Activated gamma-delta T cell (primary cell): ENCODE results near the gene CTSZ.

Experiments used
- DNase-seq: peaks from one replicate; lab custom pipeline; 2025; lab: John Stamatoyannopoulos, UW

The CTSZ gene

DNA sequence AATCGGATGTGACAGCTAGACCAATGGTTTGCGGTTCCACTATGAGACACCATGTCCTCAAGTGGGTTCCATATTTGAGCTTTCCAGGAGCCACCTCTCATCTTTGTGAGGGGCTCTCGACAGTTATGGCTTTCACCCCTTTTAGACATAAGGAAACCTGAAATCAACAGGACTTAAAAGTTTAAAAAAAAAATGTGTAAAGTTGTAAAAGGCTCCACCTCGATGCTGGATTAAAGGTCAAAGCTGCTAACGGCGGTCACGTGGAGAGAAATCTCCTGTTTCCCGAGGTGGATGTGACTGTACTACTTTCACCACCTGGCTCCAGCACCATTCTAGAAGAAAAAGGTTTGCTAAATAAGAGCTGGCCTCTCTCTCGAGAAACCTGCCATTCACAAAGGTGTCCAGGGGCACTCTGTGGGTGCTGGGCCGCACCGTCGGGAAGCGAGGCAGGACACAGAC, 24.5 kb upstream of the CTSZ start:
- no peak for DNase-seq

GRCh38 chr20:59030911-59031563, 24.0 kb upstream of the CTSZ start:
- no peak for DNase-seq

DNA sequence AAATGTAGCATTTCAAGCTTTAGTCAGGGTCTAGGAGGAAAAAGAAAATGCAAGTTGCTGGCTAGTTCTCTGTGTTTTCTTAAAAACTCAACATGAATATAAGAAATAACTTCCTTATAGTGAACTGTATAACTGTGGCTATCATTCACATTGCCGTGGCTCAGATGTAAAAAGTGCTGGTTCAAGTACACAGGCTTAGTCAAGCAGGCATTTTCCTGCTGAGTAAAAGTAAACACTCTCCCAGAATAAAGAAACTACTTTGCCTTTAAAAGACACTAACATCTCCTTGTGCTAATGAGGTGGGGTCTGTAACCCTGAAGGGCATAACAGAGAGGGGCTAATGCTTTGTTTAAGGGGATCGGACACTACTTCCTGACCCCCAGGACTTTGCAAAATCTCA, 21.8 kb upstream of the CTSZ start:
- no peak for DNase-seq

GRCh38 chr20:59027741-59028320, 20.8 kb upstream of the CTSZ start:
- DNase-seq, result no peak

- no peak for DNase-seq
Observed at GRCh38 chr20:59026904-59027740, 20.1 kb upstream of the CTSZ start.

- no peak for DNase-seq
Observed at GRCh38 chr20:59025511-59025910, 18.5 kb upstream of the CTSZ start.

DNA sequence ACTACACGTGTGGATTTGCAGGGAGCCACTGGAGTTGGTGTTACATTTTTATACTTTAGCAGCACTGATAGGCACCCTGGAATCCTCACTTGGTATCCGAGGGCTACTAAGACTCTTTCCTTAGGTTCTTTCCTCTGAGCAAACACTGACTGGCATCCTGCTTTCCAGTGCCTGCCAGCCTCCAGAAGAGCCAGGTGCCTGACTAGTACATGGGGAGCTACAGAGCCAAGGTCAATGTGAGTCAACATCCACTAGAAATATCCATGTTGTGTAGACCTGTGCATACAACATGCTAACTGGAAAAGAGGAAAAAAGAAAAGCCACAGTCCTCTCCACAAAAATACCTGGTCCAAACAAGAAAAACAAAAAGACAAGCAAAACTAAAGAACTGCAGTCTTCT, 18.0 kb upstream of the CTSZ start:
- no peak for DNase-seq

GRCh38 chr20:59024111-59024530, 17.1 kb upstream of the CTSZ start:
- DNase-seq, result no peak

DNA sequence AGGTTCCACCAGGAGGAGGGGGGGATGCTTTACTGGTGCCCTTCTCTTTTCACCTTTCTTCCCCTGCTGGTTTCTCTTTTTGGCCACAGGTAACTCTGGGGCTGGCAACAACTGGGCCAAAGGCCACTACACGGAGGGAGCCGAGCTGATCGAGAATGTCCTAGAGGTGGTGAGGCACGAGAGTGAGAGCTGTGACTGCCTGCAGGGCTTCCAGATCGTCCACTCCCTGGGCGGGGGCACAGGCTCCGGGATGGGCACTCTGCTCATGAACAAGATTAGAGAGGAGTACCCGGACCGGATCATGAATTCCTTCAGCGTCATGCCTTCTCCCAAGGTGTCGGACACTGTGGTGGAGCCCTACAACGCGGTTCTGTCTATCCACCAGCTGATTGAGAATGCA, 16.6 kb upstream of the CTSZ start:
- no peak for DNase-seq

DNA sequence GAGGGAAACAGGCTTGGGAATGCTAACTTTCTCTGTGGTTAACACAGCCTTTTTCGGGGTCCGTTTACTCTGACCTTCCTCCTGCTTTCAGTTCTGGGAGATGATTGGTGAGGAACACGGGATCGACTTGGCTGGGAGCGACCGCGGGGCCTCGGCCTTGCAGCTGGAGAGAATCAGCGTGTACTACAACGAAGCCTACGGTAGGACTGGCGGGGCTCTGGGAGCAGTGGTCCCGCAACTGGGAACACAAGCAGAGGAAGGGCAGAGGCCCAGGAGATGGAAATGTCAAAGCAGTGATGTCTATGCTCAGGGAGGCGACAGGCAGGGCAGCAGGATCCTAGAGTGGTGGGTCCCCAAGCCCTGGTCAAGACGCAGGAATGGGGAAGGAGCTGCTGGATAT, 15.7 kb upstream of the CTSZ start:
- DNase-seq, result no peak

DNA sequence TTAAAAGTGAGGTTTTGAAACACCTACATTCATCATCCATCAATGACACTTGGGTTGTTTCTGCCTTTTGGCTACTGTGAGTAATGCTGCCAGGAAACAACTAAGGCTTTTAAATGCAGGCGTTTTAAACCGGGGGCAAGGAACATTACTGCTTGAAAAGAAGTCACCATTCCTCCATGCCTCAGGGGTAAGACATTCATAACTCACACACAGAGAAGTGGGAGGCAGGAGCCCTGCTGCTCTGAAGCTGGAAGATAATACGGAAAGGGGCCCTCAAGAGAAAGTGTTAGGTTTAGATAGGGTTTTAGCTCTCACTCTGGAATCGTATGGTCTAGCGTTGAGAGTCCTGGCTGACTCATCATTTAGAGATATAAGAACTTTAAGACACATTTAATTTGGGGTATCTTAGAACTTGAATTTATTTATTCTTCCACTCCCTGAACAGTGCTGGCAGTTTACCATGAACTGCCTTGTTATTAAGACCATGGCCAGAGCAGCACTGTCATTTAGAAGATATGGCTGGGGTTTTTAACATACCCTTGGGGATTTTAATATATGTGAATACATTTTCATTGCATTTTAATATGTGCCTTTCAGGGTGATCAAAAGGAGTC, 14.0 kb upstream of the CTSZ start:
- DNase-seq, result no peak

DNA sequence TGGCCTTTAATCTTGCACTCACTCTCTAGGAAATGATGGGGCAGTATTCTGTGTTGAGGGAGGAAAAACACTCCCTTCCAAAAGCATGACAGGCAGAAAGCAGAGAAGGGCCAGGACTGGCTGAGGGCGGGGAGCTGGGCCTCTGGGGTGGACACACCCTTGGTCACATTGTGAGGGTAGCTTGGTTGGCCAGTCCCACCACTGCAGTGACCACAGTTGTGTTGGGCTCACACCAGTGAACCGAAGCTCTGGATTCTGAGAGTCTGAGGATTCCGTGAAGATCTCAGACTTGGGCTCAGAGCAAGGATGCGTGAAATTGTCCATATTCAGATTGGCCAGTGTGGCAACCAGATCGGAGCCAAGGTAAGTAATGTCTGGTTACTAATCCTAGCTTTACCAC, 12.2 kb upstream of the CTSZ start, which contains the start of gene TUBB1:
Gene TUBB1 (plus strand): TSS at position 213 of the 400 bp plus-strand sequence. CDS start 94 bp downstream, at position 307.
- no peak for DNase-seq

GRCh38 chr20:59018817-59019216, 11.8 kb upstream of the CTSZ start:
- DNase-seq, result no peak

GRCh38 chr20:59017493-59018231, 10.6 kb upstream of the CTSZ start:
- DNase-seq, result no peak

DNA sequence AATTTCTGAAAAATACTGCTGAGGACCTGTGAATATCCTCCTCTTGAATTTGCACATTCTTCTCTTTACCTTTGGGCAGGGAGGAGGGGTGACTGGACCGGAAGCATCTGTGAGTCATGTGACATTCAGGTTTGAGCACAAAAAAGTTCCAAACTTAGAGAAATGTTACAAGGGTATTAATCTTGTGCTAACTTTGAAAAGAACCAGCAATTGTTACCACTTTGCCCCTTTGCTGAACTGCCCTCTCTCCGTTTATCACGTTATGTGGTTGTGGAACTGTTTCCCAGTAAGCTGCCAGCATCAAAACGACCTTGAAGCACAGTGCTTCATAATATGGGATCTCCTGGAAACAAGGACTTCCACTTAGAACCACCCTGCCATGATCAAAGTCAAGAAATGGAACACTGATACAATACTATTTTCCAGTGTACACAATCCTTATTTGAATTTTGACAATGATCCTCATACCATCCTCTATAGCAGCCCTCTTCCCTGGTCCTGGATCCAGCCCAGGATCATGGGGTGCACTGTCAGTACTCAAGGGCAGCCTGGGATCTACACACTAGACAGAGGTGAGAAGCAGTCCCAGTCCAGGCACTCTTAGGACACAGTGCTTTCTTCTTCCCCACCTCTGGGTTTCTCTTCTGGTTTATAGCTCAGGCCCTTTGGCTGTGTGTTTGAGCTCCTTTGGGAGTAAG, 9.9 kb upstream of the CTSZ start:
- no peak for DNase-seq

- no peak for DNase-seq
Observed at GRCh38 chr20:59015812-59016711, 9.0 kb upstream of the CTSZ start.

DNA sequence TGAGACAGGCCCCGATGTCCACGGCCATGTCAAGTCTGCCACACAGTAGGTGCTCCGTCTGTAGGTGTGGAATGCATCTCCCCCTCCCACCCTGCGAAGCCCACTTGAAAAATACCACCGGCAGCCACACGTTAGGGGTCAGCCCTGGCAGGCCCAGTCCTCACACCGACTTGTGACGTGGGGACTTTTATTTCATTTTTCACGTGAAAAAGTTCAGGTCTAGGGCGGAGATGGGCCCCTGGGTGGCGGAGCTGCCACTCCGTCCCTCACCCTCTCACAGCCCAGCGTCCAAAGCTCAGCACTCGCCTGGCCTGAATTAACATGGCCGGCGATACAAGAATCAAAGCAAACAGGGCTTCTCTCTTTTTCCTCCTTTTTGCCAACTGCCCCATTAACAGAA, 8.4 kb upstream of the CTSZ start:
- no peak for DNase-seq

DNA sequence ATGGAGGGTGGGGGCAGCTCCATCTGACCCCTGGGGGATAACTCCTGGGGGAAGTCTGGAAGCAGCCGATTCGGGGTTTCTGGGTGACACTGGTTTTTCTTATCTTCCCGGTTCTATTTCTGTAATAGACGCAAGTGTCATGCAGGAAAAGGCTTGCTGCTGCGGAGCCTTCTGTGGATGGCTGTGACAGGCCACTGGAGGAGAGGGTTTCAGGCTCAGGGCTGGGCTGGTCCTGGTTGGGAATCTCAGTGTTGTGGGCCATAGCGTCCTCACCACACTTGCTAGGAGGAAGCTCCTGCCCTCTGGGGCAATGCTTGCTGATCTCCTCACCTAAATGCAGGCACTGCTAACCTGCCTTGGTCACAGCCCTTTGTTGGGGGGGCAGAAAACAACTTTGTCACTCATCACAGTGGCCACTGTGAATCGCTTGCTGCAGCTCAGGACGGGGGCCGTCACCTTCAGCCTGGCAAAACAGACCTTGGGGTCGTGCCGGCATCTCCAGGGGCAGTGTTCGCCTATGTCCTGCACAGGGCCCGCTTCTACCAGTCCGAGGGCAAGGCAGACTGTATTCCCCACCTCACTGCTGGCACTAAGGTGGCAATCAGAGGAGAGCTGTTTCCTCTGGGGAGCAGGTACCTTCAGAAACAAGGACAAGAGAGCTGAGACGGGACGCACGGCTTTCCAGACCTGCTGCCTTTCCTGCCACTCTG, 7.8 kb upstream of the CTSZ start:
- DNase-seq, result no peak

GRCh38 chr20:59013959-59014608, 7.0 kb upstream of the CTSZ start:
- DNase-seq, result no peak
